Measurements from ENCODE around the gene PTPRQ. TPM values are rescaled to one million over a fixed set of nuclear protein-coding genes. Genes with fewer than 3 reads are reported as not detected.
A peak's percentile ranks its signal among the peaks of the same experiment; 100 is the strongest.

Gene PTPRQ
- total RNA-seq, 1 experiment from 2014 or later, result not detected

- no TSS peak for BruUV-seq (replicated peaks)
- intact Hi-C loops (cut with micrococcal nuclease; ENCODE audit: unreplicated experiment), result no loop called here
- no peaks in the 10 kb centered on the region for H3K9me2 ChIP-seq (ENCODE audit: insufficient read depth)
- TF ChIP-seq EZH2 (IDR thresholded peaks at IDR 0.05; ENCODE audit: low read depth), result no peak
- TF ChIP-seq CTCF (conservative IDR thresholded peaks at IDR 0.05), result no peak
- H3K4me2 ChIP-seq, result no peak overlapping the region
- H3F3A ChIP-seq (ENCODE audit: insufficient read depth, low read depth), result no peaks in the 10 kb centered on the region
- H3K9me3 ChIP-seq (ENCODE audit: insufficient read depth, low read depth), result no peaks in the 10 kb centered on the region; the same call in 1 of the 2 replicates
- no peak overlapping the region for H3K27ac ChIP-seq
- DNase-seq, result peak; percentile 24 to 36
- H3K4me3 ChIP-seq, result no peak overlapping the region
- ChIA-PET POLR2A (ENCODE audit: unreplicated experiment) (interaction anchor here (0.6 kb wide), 2 partner anchors 939 to 1005 kb away, joined by 4 read pairs; no protein-coding TSS in a partner anchor), CTCF (interaction anchor here (0.9 kb wide), 1 partner anchor 230 kb away, joined by 3 read pairs; no protein-coding TSS in a partner anchor)
- no peaks in the 10 kb centered on the region for H3K36me3 ChIP-seq (ENCODE audit: low read depth)
- no peaks in the 10 kb centered on the region for H4K20me1 ChIP-seq (ENCODE audit: insufficient read depth)
- no peaks in the 10 kb centered on the region for H3K27me3 ChIP-seq (ENCODE audit: insufficient read depth, low read depth)
- no peaks in the 10 kb centered on the region for H3K79me2 ChIP-seq (ENCODE audit: low read depth)
- H3K4me1 ChIP-seq (replicated peaks; ENCODE audit: insufficient read depth), result no peaks in the 10 kb centered on the region
- H2AFZ ChIP-seq, result no peak overlapping the region
These were observed 107.9 kb downstream of the PTPRQ start for GRCh38 chr12:80551897-80552296.

- intact Hi-C loops (cut with micrococcal nuclease; ENCODE audit: unreplicated experiment), result no loop called here
- no peaks in the 10 kb centered on the region for H3K79me2 ChIP-seq (ENCODE audit: low read depth)
- H3K4me3 ChIP-seq, result no peak overlapping the region
These were observed 109.3 kb downstream of the PTPRQ start for GRCh38 chr12:80553316-80553715.

GRCh38 chr12:80556566-80556965, 112.5 kb downstream of the PTPRQ start:
- Histone ChIP-seq H3K4me2 (no peak overlapping the region), H4K20me1 (ENCODE audit: insufficient read depth) (no peaks in the 10 kb centered on the region), H3K4me1 (replicated peaks; ENCODE audit: insufficient read depth) (no peaks in the 10 kb centered on the region), H3K9me2 (ENCODE audit: insufficient read depth) (no peaks in the 10 kb centered on the region), H3K27ac (no peak overlapping the region), H2AFZ (no peak overlapping the region), H3K36me3 (ENCODE audit: low read depth) (no peaks in the 10 kb centered on the region), H3K4me3 (no peak overlapping the region), H3K27me3 (ENCODE audit: insufficient read depth, low read depth) (no peaks in the 10 kb centered on the region), H3K9me3 (ENCODE audit: insufficient read depth, low read depth) (no peaks in the 10 kb centered on the region; the same call in 1 of the 2 replicates), H3F3A (ENCODE audit: insufficient read depth, low read depth) (no peaks in the 10 kb centered on the region), H3K79me2 (ENCODE audit: low read depth) (no peaks in the 10 kb centered on the region)
- ChIA-PET CTCF (no interaction called here), POLR2A (ENCODE audit: unreplicated experiment) (no interaction called here)
- no peak for TF ChIP-seq EZH2 (IDR thresholded peaks at IDR 0.05; ENCODE audit: low read depth)
- TF ChIP-seq CTCF (conservative IDR thresholded peaks at IDR 0.05), result no peak
- DNase-seq, result no peak
- intact Hi-C loops (cut with micrococcal nuclease; ENCODE audit: unreplicated experiment), result no loop called here
- BruUV-seq (replicated peaks), result no TSS peak

More at GRCh38 chr12:80553316-80553715, 109.3 kb downstream of the PTPRQ start:
- TF ChIP-seq CTCF (conservative IDR thresholded peaks at IDR 0.05), result no peak
- TF ChIP-seq EZH2 (IDR thresholded peaks at IDR 0.05; ENCODE audit: low read depth), result no peak
- ChIA-PET CTCF (no interaction called here), POLR2A (ENCODE audit: unreplicated experiment) (interaction anchor here (0.6 kb wide), 1 partner anchor 12 kb away, joined by 7 read pairs; no protein-coding TSS in a partner anchor)
- no peak overlapping the region for H3K4me2 ChIP-seq
- H4K20me1 ChIP-seq (ENCODE audit: insufficient read depth), result no peaks in the 10 kb centered on the region
- BruUV-seq (replicated peaks), result no TSS peak
- H3K9me3 ChIP-seq (ENCODE audit: insufficient read depth, low read depth), result no peaks in the 10 kb centered on the region; the same call in 1 of the 2 replicates
- H3K36me3 ChIP-seq (ENCODE audit: low read depth), result no peaks in the 10 kb centered on the region
- H3K4me1 ChIP-seq (replicated peaks; ENCODE audit: insufficient read depth), result no peaks in the 10 kb centered on the region
- DNase-seq, result no peak
- no peaks in the 10 kb centered on the region for H3K27me3 ChIP-seq (ENCODE audit: insufficient read depth, low read depth)
- H2AFZ ChIP-seq, result no peak overlapping the region
- H3K27ac ChIP-seq, result no peak overlapping the region
- H3F3A ChIP-seq (ENCODE audit: insufficient read depth, low read depth), result no peaks in the 10 kb centered on the region
- no peaks in the 10 kb centered on the region for H3K9me2 ChIP-seq (ENCODE audit: insufficient read depth)

Measured in PC-9 (cell line).